Measurements from ENCODE around the gene EMC6.

The EMC6 gene

GRCh38 chr17:3712811-3713463 is 44.3 kb downstream of the EMC6 start:
- DNase-seq, result no peak

GRCh38 chr17:3715296-3715695 is 46.7 kb downstream of the EMC6 start:
- DNase-seq, result no peak

GRCh38 chr17:3718201-3718600 is 49.6 kb downstream of the EMC6 start:
- DNase-seq, result no peak

- DNase-seq, result no peak
Measured at GRCh38 chr17:3719265-3719664, 50.7 kb downstream of the EMC6 start.
